ENCODE results near the gene C1QTNF7. TPM values are rescaled to one million over a fixed set of nuclear protein-coding genes. Genes with fewer than 3 reads are reported as not detected.

C1QTNF7 gene

GRCh38 chr4:15493411-15493810 lies 65.6 kb downstream of the C1QTNF7 start:
- Histone ChIP-seq H2BK15ac (ENCODE audit: low read length) (no peak overlapping the region), H3K18ac (ENCODE audit: low read length) (no peak overlapping the region), H3K27ac (replicated peaks; ENCODE audit: low read length) (no peak overlapping the region), H2BK120ac (ENCODE audit: low read depth, low read length) (no peak overlapping the region), H3K9ac (ENCODE audit: low read depth, low read length, poor library complexity) (no peak overlapping the region), H3K4me3 (ENCODE audit: low read length in 2 of 2) (no peak overlapping the region), H3K23ac (ENCODE audit: low read depth, low read length, poor library complexity) (no peak overlapping the region), H3K4me2 (ENCODE audit: insufficient read depth, low read length, poor library complexity, severe bottlenecking) (peak overlapping the region; percentile 0), H3K4me1 (ENCODE audit: control insufficient read depth in 2 of 2, insufficient read depth in 1 of 2, low read depth in 1 of 2, low read length in 2 of 2) (no peaks in the 10 kb centered on the region), H2BK5ac (ENCODE audit: low read length) (no peak overlapping the region), H3K36me3 (replicated peaks in 1 of 2; ENCODE audit: control insufficient read depth in 2 of 2, insufficient read depth in 2 of 2, low read length in 2 of 2) (peaks cover 0 to 4% of the 10 kb centered on the region in 2 donors), H2AK5ac (ENCODE audit: low read depth, low read length) (no peak overlapping the region), H2BK12ac (ENCODE audit: low read length) (no peak overlapping the region), H3K14ac (ENCODE audit: low read length) (no peak overlapping the region), H4K91ac (ENCODE audit: low read depth, low read length, poor library complexity) (no peak overlapping the region), H3K27me3 (ENCODE audit: control insufficient read depth in 3 of 3, insufficient read depth in 3 of 3, low read depth in 1 of 3, low read length in 3 of 3) (no peaks in the 10 kb centered on the region), H4K8ac (ENCODE audit: low read depth, low read length) (no peak overlapping the region), H3K9me3 (replicated peaks in 1 of 2; ENCODE audit: control insufficient read depth in 2 of 2, insufficient read depth in 1 of 2, low read depth in 1 of 2, low read length in 2 of 2) (peaks cover 2 to 9% of the 10 kb centered on the region in 2 donors), H2AFZ (ENCODE audit: low read length) (no peak overlapping the region), H3K79me1 (ENCODE audit: low read depth, low read length) (no peaks in the 10 kb centered on the region), H3K4ac (ENCODE audit: low read length) (no peak overlapping the region)
- DNase-seq (ENCODE audit: low spot score): no peak

- no peak overlapping the region for H3K4ac ChIP-seq (ENCODE audit: low read length)
- no peak overlapping the region for H2BK15ac ChIP-seq (ENCODE audit: low read length)
- no peak for DNase-seq (ENCODE audit: low spot score)
- H2AFZ ChIP-seq (ENCODE audit: low read length): no peak overlapping the region
- H3K27me3 ChIP-seq (ENCODE audit: control insufficient read depth in 3 of 3, insufficient read depth in 3 of 3, low read depth in 1 of 3, low read length in 3 of 3): no peaks in the 10 kb centered on the region
- no peak overlapping the region for H3K23ac ChIP-seq (ENCODE audit: low read depth, low read length, poor library complexity)
- no peak overlapping the region for H4K91ac ChIP-seq (ENCODE audit: low read depth, low read length, poor library complexity)
- no peak overlapping the region for H3K4me3 ChIP-seq (ENCODE audit: low read length in 2 of 2)
- no CpG with 5 or more reads among the region's 1 CpG for WGBS, 2 donors (ENCODE audit: extremely low coverage in 2 of 2, insufficient read length in 2 of 2, insufficient replicate concordance in 1 of 2)
- no peak overlapping the region for H4K8ac ChIP-seq (ENCODE audit: low read depth, low read length)
- H3K4me1 ChIP-seq (ENCODE audit: control insufficient read depth in 2 of 2, insufficient read depth in 1 of 2, low read depth in 1 of 2, low read length in 2 of 2): peaks cover 0 to 2% of the 10 kb centered on the region in 2 donors
- H3K9me3 ChIP-seq (replicated peaks in 1 of 2; ENCODE audit: control insufficient read depth in 2 of 2, insufficient read depth in 1 of 2, low read depth in 1 of 2, low read length in 2 of 2): peaks cover 2 to 5% of the 10 kb centered on the region in 2 donors
- H3K4me2 ChIP-seq (ENCODE audit: insufficient read depth, low read length, poor library complexity, severe bottlenecking): no peak overlapping the region
- no peak overlapping the region for H2BK5ac ChIP-seq (ENCODE audit: low read length)
- no peaks in the 10 kb centered on the region for H3K36me3 ChIP-seq (replicated peaks in 1 of 2; ENCODE audit: control insufficient read depth in 2 of 2, insufficient read depth in 2 of 2, low read length in 2 of 2)
- no peak overlapping the region for H2AK5ac ChIP-seq (ENCODE audit: low read depth, low read length)
- H3K9ac ChIP-seq (ENCODE audit: low read depth, low read length, poor library complexity): no peak overlapping the region
- no peak overlapping the region for H2BK120ac ChIP-seq (ENCODE audit: low read depth, low read length)
- H3K79me1 ChIP-seq (ENCODE audit: low read depth, low read length): peaks cover under 1% of the 10 kb centered on the region
- no peak overlapping the region for H3K27ac ChIP-seq (replicated peaks; ENCODE audit: low read length)
- H3K14ac ChIP-seq (ENCODE audit: low read length): no peak overlapping the region
- H3K18ac ChIP-seq (ENCODE audit: low read length): no peak overlapping the region
- no peak overlapping the region for H2BK12ac ChIP-seq (ENCODE audit: low read length)
Observed at GRCh38 chr4:15495621-15496020, 67.8 kb downstream of the C1QTNF7 start.

Small RNA genes lying within 50 kb of the gene (small RNA-seq; reads per million reads assigned to genes)
- gene AC007016.1 (ENCODE audit: insufficient read depth): not detected
